Stimulated activated CD4-positive, alpha-beta T cell treated with anti-CD3 and anti-CD28 coated beads, Interleukin-15, amount 100 ng/mL, for 24 hours (primary cell): Measurements from ENCODE around the gene RIOX2.

Experiments
- DNase-seq: peaks from one replicate; pipeline ENCODE4 v3.0.0-alpha.2; 2020

RIOX2 gene

GRCh38 chr3:97901313-97902248 is 70.7 kb downstream of the RIOX2 start:
- no peak for DNase-seq

DNA sequence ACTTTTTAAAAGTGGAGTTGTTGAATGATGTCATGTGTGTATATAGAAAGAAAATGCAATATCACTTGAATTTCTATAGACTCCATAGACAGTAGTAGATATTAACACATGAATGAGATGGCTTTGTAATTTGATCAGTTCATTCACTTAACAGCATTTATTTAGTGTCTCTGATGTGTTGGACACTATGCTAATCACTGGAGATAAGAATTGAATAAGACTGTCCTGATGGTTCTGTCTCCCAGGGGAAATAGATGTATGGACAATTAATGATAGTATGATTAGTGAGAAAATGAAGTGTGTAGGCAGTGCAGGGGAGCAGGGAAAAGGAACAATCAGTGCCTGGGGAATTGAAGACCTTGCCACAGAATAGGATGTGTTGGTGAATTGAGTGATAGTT is 72.9 kb downstream of the RIOX2 start:
- no peak for DNase-seq

GRCh38 chr3:97896547-97896946 is 75.7 kb downstream of the RIOX2 start:
- DNase-seq = no peak

GRCh38 chr3:97896129-97896528 is 76.1 kb downstream of the RIOX2 start:
- DNase-seq = no peak

GRCh38 chr3:97895216-97895615 is 77.0 kb downstream of the RIOX2 start:
- DNase-seq = no peak

DNA sequence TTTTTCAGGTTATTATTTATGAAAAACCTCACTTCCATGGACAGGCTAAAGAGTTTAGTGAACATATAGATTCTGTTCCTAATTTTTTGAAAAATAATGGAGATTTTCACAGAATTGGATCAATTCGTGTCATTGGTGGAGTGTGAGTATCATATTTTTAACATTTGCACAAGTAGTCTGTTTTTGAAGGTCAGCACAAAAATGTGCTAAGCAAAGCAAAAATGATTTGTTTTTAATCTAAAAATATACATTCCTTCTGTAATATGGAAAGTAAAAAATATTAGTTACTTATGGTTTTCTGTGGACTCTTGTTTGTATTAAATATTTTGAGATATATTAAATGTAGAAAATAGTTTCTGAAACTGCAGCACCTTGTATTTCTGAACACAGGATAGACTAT is 79.4 kb downstream of the RIOX2 start:
- no peak for DNase-seq
